ENCODE measurements around the gene CRACR2A.

Gene CRACR2A

DNA sequence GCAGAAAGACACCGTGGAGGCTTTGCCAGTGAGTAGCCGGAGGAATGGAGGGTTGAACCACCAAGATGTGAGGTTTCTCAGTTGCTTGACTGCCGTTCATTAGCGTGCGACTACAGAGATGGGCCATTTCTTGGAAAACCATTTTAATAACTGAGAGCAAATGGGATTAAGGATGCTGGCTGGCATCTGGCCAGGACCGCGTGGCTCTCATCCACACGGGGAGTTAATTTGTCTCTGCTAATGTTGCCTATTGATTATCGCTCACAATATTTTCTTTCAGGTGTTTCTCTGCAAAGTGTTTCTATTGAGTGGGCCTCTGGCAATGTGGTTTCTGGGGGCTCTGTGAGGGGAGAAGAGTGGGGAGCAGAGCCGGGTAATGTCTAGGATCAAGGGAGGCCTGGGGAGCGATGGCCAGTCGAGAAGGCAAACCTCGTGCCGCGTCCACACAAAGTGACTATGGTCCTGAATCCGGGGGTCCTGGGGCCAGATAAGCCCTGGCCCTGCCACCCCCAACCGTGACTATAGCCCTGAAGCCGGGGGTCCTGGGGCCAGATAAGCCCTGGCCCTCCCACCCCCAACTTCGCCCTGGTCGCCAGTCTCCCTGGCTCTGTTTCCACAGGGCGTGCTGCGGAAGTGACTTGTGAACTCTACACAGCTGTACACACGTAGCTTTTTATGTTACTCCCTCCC lies 151.3 kb downstream of the CRACR2A start:
- H3K27me3 ChIP-seq (ENCODE audit: control insufficient read depth in 2 of 2, insufficient read depth in 2 of 2, low read length in 2 of 2): no peaks in the 10 kb centered on the region
- H3K27ac ChIP-seq (ENCODE audit: low read depth in 2 of 2, low read length in 2 of 2): no peak overlapping the region
- H3K4me1 ChIP-seq (ENCODE audit: control insufficient read depth in 2 of 2, insufficient read depth in 2 of 2, low read length in 2 of 2): no peaks in the 10 kb centered on the region
- no peak overlapping the region for H3K9ac ChIP-seq (ENCODE audit: low read depth in 1 of 2, low read length in 2 of 2)
- H3K9me3 ChIP-seq (ENCODE audit: control insufficient read depth in 2 of 2, low read length in 2 of 2): no peaks in the 10 kb centered on the region
- no peaks in the 10 kb centered on the region for H3K36me3 ChIP-seq (ENCODE audit: control insufficient read depth in 2 of 2, insufficient read depth in 2 of 2, low read length in 2 of 2)
- H3K4me3 ChIP-seq (ENCODE audit: low read length in 2 of 2): no peak overlapping the region

- no peaks in the 10 kb centered on the region for H3K9me3 ChIP-seq (ENCODE audit: control insufficient read depth in 2 of 2, low read length in 2 of 2)
- no peak overlapping the region for H3K27ac ChIP-seq (ENCODE audit: low read depth in 2 of 2, low read length in 2 of 2)
- H3K36me3 ChIP-seq (ENCODE audit: control insufficient read depth in 2 of 2, insufficient read depth in 2 of 2, low read length in 2 of 2): no peaks in the 10 kb centered on the region
- no peak overlapping the region for H3K9ac ChIP-seq (ENCODE audit: low read depth in 1 of 2, low read length in 2 of 2)
- H3K4me1 ChIP-seq (ENCODE audit: control insufficient read depth in 2 of 2, insufficient read depth in 2 of 2, low read length in 2 of 2): no peaks in the 10 kb centered on the region
- no peak overlapping the region for H3K4me3 ChIP-seq (ENCODE audit: low read length in 2 of 2)
- H3K27me3 ChIP-seq (ENCODE audit: control insufficient read depth in 2 of 2, insufficient read depth in 2 of 2, low read length in 2 of 2): no peaks in the 10 kb centered on the region
Measured at GRCh38 chr12:3600951-3601350, 152.0 kb downstream of the CRACR2A start.

DNA sequence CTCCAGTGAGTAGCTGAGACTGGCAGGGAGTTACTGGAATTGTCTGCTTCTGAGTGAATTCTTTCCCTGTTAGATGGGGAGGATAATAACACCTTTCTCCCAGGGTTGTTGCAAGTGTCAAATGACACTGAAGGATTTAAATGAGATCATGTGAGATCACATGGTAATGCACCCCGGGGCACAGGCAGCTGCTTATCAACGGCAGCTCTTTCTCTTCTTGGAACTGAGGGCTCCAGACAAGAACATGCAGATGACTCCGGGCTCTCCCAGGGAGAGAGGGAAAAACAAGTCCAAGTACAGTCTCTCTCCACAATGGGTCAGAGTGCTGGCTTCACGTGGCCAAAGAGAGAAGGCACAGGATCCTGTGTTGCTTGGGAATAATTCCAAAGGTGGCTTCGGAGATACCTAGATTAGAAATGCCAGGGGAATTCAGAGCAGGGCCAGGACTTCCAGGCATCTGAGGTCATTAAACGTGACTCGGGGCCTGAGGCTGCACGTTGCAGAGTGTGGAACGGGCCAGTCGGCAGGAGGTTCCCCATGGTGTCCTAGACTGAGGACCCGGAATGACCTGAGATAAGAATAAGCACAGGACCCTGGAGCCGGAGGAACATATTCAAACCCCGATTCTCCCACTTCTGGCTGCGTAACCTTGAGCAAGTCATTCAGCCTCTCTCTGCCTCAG lies 152.7 kb downstream of the CRACR2A start:
- H3K36me3 ChIP-seq (ENCODE audit: control insufficient read depth in 2 of 2, insufficient read depth in 2 of 2, low read length in 2 of 2): no peaks in the 10 kb centered on the region
- no peak overlapping the region for H3K9ac ChIP-seq (ENCODE audit: low read depth in 1 of 2, low read length in 2 of 2)
- no peak overlapping the region for H3K27ac ChIP-seq (ENCODE audit: low read depth in 2 of 2, low read length in 2 of 2)
- H3K4me3 ChIP-seq (ENCODE audit: low read length in 2 of 2): no peak overlapping the region
- H3K9me3 ChIP-seq (ENCODE audit: control insufficient read depth in 2 of 2, low read length in 2 of 2): no peaks in the 10 kb centered on the region
- H3K27me3 ChIP-seq (ENCODE audit: control insufficient read depth in 2 of 2, insufficient read depth in 2 of 2, low read length in 2 of 2): no peaks in the 10 kb centered on the region
- no peaks in the 10 kb centered on the region for H3K4me1 ChIP-seq (ENCODE audit: control insufficient read depth in 2 of 2, insufficient read depth in 2 of 2, low read length in 2 of 2)

GRCh38 chr12:3598896-3599860 lies 153.7 kb downstream of the CRACR2A start:
- H3K9me3 ChIP-seq (ENCODE audit: control insufficient read depth in 2 of 2, low read length in 2 of 2): no peaks in the 10 kb centered on the region
- no peaks in the 10 kb centered on the region for H3K4me1 ChIP-seq (ENCODE audit: control insufficient read depth in 2 of 2, insufficient read depth in 2 of 2, low read length in 2 of 2)
- no peak overlapping the region for H3K27ac ChIP-seq (ENCODE audit: low read depth in 2 of 2, low read length in 2 of 2)
- no peaks in the 10 kb centered on the region for H3K27me3 ChIP-seq (ENCODE audit: control insufficient read depth in 2 of 2, insufficient read depth in 2 of 2, low read length in 2 of 2)
- H3K9ac ChIP-seq (ENCODE audit: low read depth in 1 of 2, low read length in 2 of 2): no peak overlapping the region
- H3K4me3 ChIP-seq (ENCODE audit: low read length in 2 of 2): no peak overlapping the region
- H3K36me3 ChIP-seq (ENCODE audit: control insufficient read depth in 2 of 2, insufficient read depth in 2 of 2, low read length in 2 of 2): no peaks in the 10 kb centered on the region

DNA sequence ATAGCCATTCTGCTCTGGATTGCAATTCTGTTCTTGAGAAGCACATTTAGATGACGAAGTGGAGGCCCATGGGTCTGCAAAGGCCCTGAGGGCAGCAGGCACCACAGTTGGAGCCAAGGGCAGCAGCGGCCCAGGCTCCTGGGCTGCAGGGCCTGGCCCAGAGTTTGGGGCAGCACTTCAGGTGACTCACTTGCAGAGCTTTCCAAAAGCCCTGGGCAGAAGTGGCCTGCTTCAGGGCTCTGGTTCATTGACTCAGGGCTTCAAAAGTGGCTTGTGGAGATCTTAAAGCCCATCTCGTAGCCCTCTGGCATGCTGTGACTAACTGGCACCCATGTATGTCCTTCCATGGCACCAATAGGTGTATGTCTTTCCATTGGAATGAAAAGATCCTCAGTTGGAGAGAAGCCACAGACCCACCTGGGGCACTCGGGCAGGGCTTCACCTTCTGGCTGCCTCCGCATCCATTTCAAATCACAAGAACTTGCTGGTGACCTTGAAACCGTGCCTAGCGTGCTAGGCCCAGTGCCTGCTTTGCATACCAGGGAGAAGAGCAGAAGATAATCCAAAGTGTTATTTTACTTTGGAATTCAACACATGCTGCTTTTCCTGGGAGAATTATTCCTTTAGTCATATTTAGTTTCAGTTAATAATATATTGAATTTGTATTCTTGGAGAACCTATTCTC lies 155.2 kb downstream of the CRACR2A start:
- Histone ChIP-seq H3K4me1 (ENCODE audit: control insufficient read depth in 2 of 2, insufficient read depth in 2 of 2, low read length in 2 of 2) (no peaks in the 10 kb centered on the region), H3K36me3 (ENCODE audit: control insufficient read depth in 2 of 2, insufficient read depth in 2 of 2, low read length in 2 of 2) (no peaks in the 10 kb centered on the region), H3K27me3 (ENCODE audit: control insufficient read depth in 2 of 2, insufficient read depth in 2 of 2, low read length in 2 of 2) (no peaks in the 10 kb centered on the region), H3K9ac (ENCODE audit: low read depth in 1 of 2, low read length in 2 of 2) (no peak overlapping the region), H3K4me3 (ENCODE audit: low read length in 2 of 2) (no peak overlapping the region), H3K27ac (ENCODE audit: low read depth in 2 of 2, low read length in 2 of 2) (no peak overlapping the region), H3K9me3 (ENCODE audit: control insufficient read depth in 2 of 2, low read length in 2 of 2) (no peaks in the 10 kb centered on the region)

- no peaks in the 10 kb centered on the region for H3K27me3 ChIP-seq (ENCODE audit: control insufficient read depth in 2 of 2, insufficient read depth in 2 of 2, low read length in 2 of 2)
- H3K27ac ChIP-seq (ENCODE audit: low read depth in 2 of 2, low read length in 2 of 2): no peak overlapping the region
- H3K4me3 ChIP-seq (ENCODE audit: low read length in 2 of 2): no peak overlapping the region
- H3K9ac ChIP-seq (ENCODE audit: low read depth in 1 of 2, low read length in 2 of 2): no peak overlapping the region
- H3K9me3 ChIP-seq (ENCODE audit: control insufficient read depth in 2 of 2, low read length in 2 of 2): no peaks in the 10 kb centered on the region
- no peaks in the 10 kb centered on the region for H3K36me3 ChIP-seq (ENCODE audit: control insufficient read depth in 2 of 2, insufficient read depth in 2 of 2, low read length in 2 of 2)
- no peaks in the 10 kb centered on the region for H3K4me1 ChIP-seq (ENCODE audit: control insufficient read depth in 2 of 2, insufficient read depth in 2 of 2, low read length in 2 of 2)
Measured at GRCh38 chr12:3596703-3597415, 156.1 kb downstream of the CRACR2A start.

DNA sequence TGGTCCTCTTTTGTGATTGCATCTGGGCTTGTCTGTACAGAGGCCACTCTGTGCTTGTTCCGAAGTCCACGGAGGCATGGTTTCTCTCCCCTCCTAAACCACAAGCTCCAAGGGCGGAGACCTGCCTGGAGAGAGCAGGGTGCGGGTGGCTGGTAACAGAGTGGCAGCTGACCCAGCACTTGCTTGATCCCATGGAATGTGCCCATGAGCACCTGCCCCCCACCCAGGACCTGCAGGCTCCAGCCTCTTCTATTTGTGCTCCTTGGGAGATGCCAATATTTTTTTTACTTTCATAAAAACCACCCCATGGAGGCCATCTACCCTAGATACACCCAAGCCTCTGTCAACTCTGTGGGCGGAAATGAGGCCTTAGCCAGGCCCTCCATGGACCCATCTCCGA lies 157.2 kb downstream of the CRACR2A start:
- Histone ChIP-seq H3K27me3 (ENCODE audit: control insufficient read depth in 2 of 2, insufficient read depth in 2 of 2, low read length in 2 of 2) (no peaks in the 10 kb centered on the region), H3K9me3 (ENCODE audit: control insufficient read depth in 2 of 2, low read length in 2 of 2) (no peaks in the 10 kb centered on the region), H3K4me3 (ENCODE audit: low read length in 2 of 2) (no peak overlapping the region), H3K36me3 (ENCODE audit: control insufficient read depth in 2 of 2, insufficient read depth in 2 of 2, low read length in 2 of 2) (no peaks in the 10 kb centered on the region), H3K4me1 (ENCODE audit: control insufficient read depth in 2 of 2, insufficient read depth in 2 of 2, low read length in 2 of 2) (no peaks in the 10 kb centered on the region), H3K9ac (ENCODE audit: low read depth in 1 of 2, low read length in 2 of 2) (no peak overlapping the region), H3K27ac (ENCODE audit: low read depth in 2 of 2, low read length in 2 of 2) (no peak overlapping the region)

DNA sequence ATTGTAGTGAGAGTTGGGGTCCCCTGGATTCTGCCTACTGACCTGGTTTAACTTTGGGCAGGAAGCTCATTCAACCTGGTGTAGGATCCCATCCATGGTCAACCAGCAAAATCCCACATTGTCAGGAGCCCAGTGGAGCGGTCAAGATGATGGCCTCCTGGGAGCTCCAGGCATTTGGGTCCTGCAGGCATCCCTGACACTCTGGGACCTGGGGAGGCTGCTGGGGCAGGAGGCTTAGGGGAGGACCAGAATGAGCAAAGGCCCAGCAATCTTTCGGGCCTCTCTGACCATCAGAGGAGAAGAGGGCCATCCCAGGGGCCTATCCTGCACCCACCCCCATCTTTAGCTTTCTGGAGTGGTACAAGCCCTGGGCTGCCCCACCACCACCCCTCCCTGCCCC lies 157.9 kb downstream of the CRACR2A start:
- Histone ChIP-seq H3K9ac (ENCODE audit: low read depth in 1 of 2, low read length in 2 of 2) (no peak overlapping the region), H3K27me3 (ENCODE audit: control insufficient read depth in 2 of 2, insufficient read depth in 2 of 2, low read length in 2 of 2) (no peaks in the 10 kb centered on the region), H3K27ac (ENCODE audit: low read depth in 2 of 2, low read length in 2 of 2) (no peak overlapping the region), H3K36me3 (ENCODE audit: control insufficient read depth in 2 of 2, insufficient read depth in 2 of 2, low read length in 2 of 2) (no peaks in the 10 kb centered on the region), H3K4me1 (ENCODE audit: control insufficient read depth in 2 of 2, insufficient read depth in 2 of 2, low read length in 2 of 2) (no peaks in the 10 kb centered on the region), H3K9me3 (ENCODE audit: control insufficient read depth in 2 of 2, low read length in 2 of 2) (no peaks in the 10 kb centered on the region), H3K4me3 (ENCODE audit: low read length in 2 of 2) (no peak overlapping the region)

- Histone ChIP-seq H3K9me3 (ENCODE audit: control insufficient read depth in 2 of 2, low read length in 2 of 2) (no peaks in the 10 kb centered on the region), H3K9ac (ENCODE audit: low read depth in 1 of 2, low read length in 2 of 2) (no peak overlapping the region), H3K4me3 (ENCODE audit: low read length in 2 of 2) (no peak overlapping the region), H3K36me3 (ENCODE audit: control insufficient read depth in 2 of 2, insufficient read depth in 2 of 2, low read length in 2 of 2) (no peaks in the 10 kb centered on the region), H3K27ac (ENCODE audit: low read depth in 2 of 2, low read length in 2 of 2) (no peak overlapping the region), H3K27me3 (ENCODE audit: control insufficient read depth in 2 of 2, insufficient read depth in 2 of 2, low read length in 2 of 2) (no peaks in the 10 kb centered on the region), H3K4me1 (ENCODE audit: control insufficient read depth in 2 of 2, insufficient read depth in 2 of 2, low read length in 2 of 2) (no peaks in the 10 kb centered on the region)
Measured at GRCh38 chr12:3593906-3594483, 158.9 kb downstream of the CRACR2A start.

Measured in mucosa of rectum (tissue), 2 donors.